ENCODE data around the gene TMEM125.

GRCh38 chr1:43237121-43237520 lies 32.7 kb upstream of the TMEM125 start:
- TF ChIP-seq, protein P1, sequence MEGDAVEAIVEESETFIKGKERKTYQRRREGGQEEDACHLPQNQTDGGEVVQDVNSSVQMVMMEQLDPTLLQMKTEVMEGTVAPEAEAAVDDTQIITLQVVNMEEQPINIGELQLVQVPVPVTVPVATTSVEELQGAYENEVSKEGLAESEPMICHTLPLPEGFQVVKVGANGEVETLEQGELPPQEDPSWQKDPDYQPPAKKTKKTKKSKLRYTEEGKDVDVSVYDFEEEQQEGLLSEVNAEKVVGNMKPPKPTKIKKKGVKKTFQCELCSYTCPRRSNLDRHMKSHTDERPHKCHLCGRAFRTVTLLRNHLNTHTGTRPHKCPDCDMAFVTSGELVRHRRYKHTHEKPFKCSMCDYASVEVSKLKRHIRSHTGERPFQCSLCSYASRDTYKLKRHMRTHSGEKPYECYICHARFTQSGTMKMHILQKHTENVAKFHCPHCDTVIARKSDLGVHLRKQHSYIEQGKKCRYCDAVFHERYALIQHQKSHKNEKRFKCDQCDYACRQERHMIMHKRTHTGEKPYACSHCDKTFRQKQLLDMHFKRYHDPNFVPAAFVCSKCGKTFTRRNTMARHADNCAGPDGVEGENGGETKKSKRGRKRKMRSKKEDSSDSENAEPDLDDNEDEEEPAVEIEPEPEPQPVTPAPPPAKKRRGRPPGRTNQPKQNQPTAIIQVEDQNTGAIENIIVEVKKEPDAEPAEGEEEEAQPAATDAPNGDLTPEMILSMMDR (IDR thresholded peaks at IDR 0.05) = no peak
- no peak for TF ChIP-seq ZFX (IDR thresholded peaks at IDR 0.05; ENCODE audit: borderline replicate concordance)
